A549 (cell line): ENCODE data around the gene TRIP11. TPM values are rescaled to one million over a fixed set of nuclear protein-coding genes. Genes with fewer than 3 reads are reported as not detected.

Source experiments
- ATAC-seq, 2 experiments: fragments of 200-7000 bp in 1 of 2; fragments of >200 bp in 1 of 2; cut with Nextera tagmentation in 1 of 2; cut with Tn5 transposase in 1 of 2; 3 replicates each; pipeline versions ENCODE4 v1.8.0 to v1.9.1; 2018 to 2020; ENCODE audit warnings: mild to moderate bottlenecking in 1 of 2, moderate library complexity in 1 of 2
- CTCF ChIA-PET: fragments of 300-600 bp; sonication (Branson Sonifier 250); formaldehyde crosslinking; extraction: SDS; loops from one replicate; lab custom pipeline; 2021; ENCODE audit warnings: antibody characterized with exemption, inconsistent platforms; lab: Yijun Ruan, JAX
- POLR2A ChIA-PET: fragments of 350-600 bp; formaldehyde crosslinking; extraction: SDS; loops from one replicate; lab custom pipeline; 2021; ENCODE audit warnings: antibody characterized with exemption, inconsistent platforms; lab: Yijun Ruan, JAX
- DNase-seq, 2 experiments: peaks; one replicate each; pipeline versions ENCODE4 v3.0.0 to v3.0.0-alpha.2; 2011 to 2016; ENCODE audit warnings: low read depth in 1 of 2, low spot score in 1 of 2
- FAIRE-seq: peaks from 2 replicates; lab custom pipeline; 2011; peaks lifted over from hg19 to GRCh38; lab: Jason Lieb, UNC
- H3K27ac ChIP-seq, 2 experiments: fragments of >200 bp; sonication (Bioruptor Twin); formaldehyde crosslinking; 3 replicates each; pipeline ENCODE4 v1.5.1; 2016 to 2017
- H3K4me1 ChIP-seq: fragments of >200 bp; sonication (Bioruptor Twin); formaldehyde crosslinking; 3 replicates; pipeline ENCODE4 v1.6.1; 2016
- H3K4me2 ChIP-seq: fragments of >200 bp; sonication (Bioruptor Twin); formaldehyde crosslinking; 3 replicates; pipeline ENCODE4 v1.6.1; 2016
- H3K4me3 ChIP-seq: fragments of >200 bp; sonication (Bioruptor Twin); formaldehyde crosslinking; 3 replicates; pipeline ENCODE4 v1.5.1; 2016
- H3K9me3 ChIP-seq: fragments of >200 bp; sonication (Bioruptor Twin); formaldehyde crosslinking; 3 replicates; pipeline ENCODE4 v1.6.1; 2016
- BHLHE40 ChIP-seq: IDR thresholded peaks from 2 replicates; pipeline ENCODE4 v1.6.1; 2012; ENCODE audit warnings: low read depth, low read length, inconsistent platforms
- CEBPB ChIP-seq, 2 experiments: fragments of >200 bp in 1 of 2; sonication (Bioruptor Twin) in 1 of 2; formaldehyde crosslinking in 1 of 2; IDR thresholded peaks; 2 replicates each; pipeline ENCODE4 v1.6.1; 2012 to 2016
- CHD4 ChIP-seq: fragments of 200-600 bp; sonication (generic); IDR thresholded peaks from 2 replicates; pipeline ENCODE4 v1.6.1; 2016; ENCODE audit warnings: antibody characterized with exemption, mild to moderate bottlenecking, borderline replicate concordance
- ESRRA ChIP-seq: fragments of 150-350 bp; IDR thresholded peaks from 2 replicates; pipeline ENCODE4 v1.6.1; 2014; ENCODE audit warnings: mild to moderate bottlenecking, low read length, borderline replicate concordance
- FOSB ChIP-seq: fragments of 250-450 bp; sonication (Bioruptor Pico); IDR thresholded peaks from 2 replicates; pipeline ENCODE4 v1.5.0; 2020; ENCODE audit warnings: mild to moderate bottlenecking, moderate library complexity
- FOSL2 ChIP-seq, 2 experiments: fragments of 450-650 bp in 1 of 2; fragments of >200 bp in 1 of 2; sonication (Bioruptor Twin) in 1 of 2; formaldehyde crosslinking; IDR thresholded peaks; 2 replicates each; pipeline versions ENCODE4 v1.5.0 to v1.6.1; 2016 to 2020; ENCODE audit warnings: mild to moderate bottlenecking in 1 of 2, moderate library complexity in 1 of 2
- GATA3 ChIP-seq: IDR thresholded peaks from 2 replicates; pipeline ENCODE4 v1.6.1; 2012; ENCODE audit warnings: borderline replicate concordance
- HEYL ChIP-seq: fragments of 250-450 bp; sonication (Bioruptor Pico); IDR thresholded peaks from 2 replicates; pipeline ENCODE4 v1.8.0; 2021; ENCODE audit warnings: mild to moderate bottlenecking, moderate library complexity
- HOXB13 ChIP-seq: fragments of 250-450 bp; sonication (Bioruptor Pico); IDR thresholded peaks from 2 replicates; pipeline ENCODE4 v1.5.0; 2020; ENCODE audit warnings: low read depth, mild to moderate bottlenecking, moderate library complexity
- HOXB5 ChIP-seq: fragments of 250-450 bp; sonication (Bioruptor Pico); IDR thresholded peaks from 2 replicates; pipeline ENCODE4 v1.5.0; 2020; ENCODE audit warnings: mild to moderate bottlenecking, moderate library complexity
- JUNB ChIP-seq: fragments of >200 bp; sonication (Bioruptor Twin); formaldehyde crosslinking; IDR thresholded peaks from 2 replicates; pipeline ENCODE4 v1.6.1; 2016
- KDM1A ChIP-seq: fragments of 200-600 bp; sonication (generic); IDR thresholded peaks from 2 replicates; pipeline ENCODE4 v1.6.1; 2016; ENCODE audit warnings: low read depth, mild to moderate bottlenecking
- MYC ChIP-seq: IDR thresholded peaks from 2 replicates; pipeline ENCODE4 v1.6.1; 2012; ENCODE audit warnings: mild to moderate bottlenecking, inconsistent platforms, low read length, improper control_type of control experiment, borderline replicate concordance
- NFE2L2 ChIP-seq: fragments of 150-350 bp; conservative IDR thresholded peaks from 2 replicates; pipeline ENCODE4 v1.6.1; 2014; ENCODE audit warnings: low read length
- NR3C1 ChIP-seq: fragments of >200 bp; sonication (Bioruptor Twin); formaldehyde crosslinking; IDR thresholded peaks from 3 replicates; pipeline ENCODE4 v1.6.1; 2017
- POLR2AphosphoS2 ChIP-seq: conservative IDR thresholded peaks from 2 replicates; pipeline ENCODE4 v1.6.1; 2012; ENCODE audit warnings: low read length, improper control_type of control experiment, inconsistent platforms
- RAD21 ChIP-seq, 2 experiments: fragments of >200 bp in 1 of 2; sonication (Bioruptor Twin) in 1 of 2; formaldehyde crosslinking in 1 of 2; IDR thresholded peaks in 1 of 2; conservative IDR thresholded peaks in 1 of 2; 2 replicates in 1 of 2; 3 replicates in 1 of 2; pipeline ENCODE4 v1.6.1; 2012 to 2018; ENCODE audit warnings: inconsistent platforms in 1 of 2
- RARB ChIP-seq: fragments of 250-450 bp; sonication (Bioruptor Pico); IDR thresholded peaks from 2 replicates; pipeline ENCODE4 v1.8.0; 2021; ENCODE audit warnings: mild to moderate bottlenecking, moderate library complexity
- RFX5 ChIP-seq: fragments of 450-650 bp; IDR thresholded peaks from 2 replicates; pipeline ENCODE4 v1.7.1; 2014; ENCODE audit warnings: antibody characterized with exemption, mild to moderate bottlenecking, moderate library complexity
- SMC3 ChIP-seq: fragments of >200 bp; sonication (Bioruptor Twin); formaldehyde crosslinking; IDR thresholded peaks from 3 replicates; pipeline ENCODE4 v1.6.1; 2018; ENCODE audit warnings: inconsistent platforms
- ZNF302 ChIP-seq: fragments of 250-450 bp; sonication (Bioruptor Pico); IDR thresholded peaks from 2 replicates; pipeline ENCODE4 v1.9.0; 2021; ENCODE audit warnings: inconsistent platforms, mild to moderate bottlenecking, moderate library complexity
- WGBS: methylation state at CpG from one replicate; pipeline ENCODE4 v1.1.6; 2017; ENCODE audit errors: missing lambda C conversion rate; 5-methylcytosine and 5-hydroxymethylcytosine counted together
- polyA plus RNA-seq, 4 experiments: library from polyadenylated mRNA; depleted of rRNA in 3 of 4; stranded (reverse); fragments of >200 nt; fragmentation: RNase III in 1 of 4; extraction: RNeasy Plus Mini Kit Qiagen cat#74134 plus additional on column Dnase treatment in 1 of 4; gene quantifications; 2 replicates in 3 of 4; 3 replicates in 1 of 4; pipeline ENCODE4 v1.2.3, GENCODE V29; 2011 to 2017
- TF ChIP-seq, protein P1 (sequence below): fragments of 250-450 bp; sonication (Bioruptor Pico); IDR thresholded peaks from 2 replicates; pipeline ENCODE4 v1.5.0; 2021; ENCODE audit warnings: mild to moderate bottlenecking, moderate library complexity, borderline replicate concordance
- TF ChIP-seq, protein P2 (sequence below): fragments of >200 bp; sonication (Bioruptor Twin); formaldehyde crosslinking; IDR thresholded peaks from 3 replicates; pipeline ENCODE4 v1.6.1; 2016
- TF ChIP-seq, protein P3 (sequence below): IDR thresholded peaks from 2 replicates; pipeline ENCODE4 v1.6.1; 2012
- TF ChIP-seq, protein P4 (sequence below): IDR thresholded peaks from 2 replicates; pipeline ENCODE4 v1.6.1; 2012; ENCODE audit warnings: low read depth, borderline replicate concordance

Gene TRIP11
- polyA plus RNA-seq, 2 of the 4 experiments (the other 2 are of a cell fraction), result 7.9 to 26.8 TPM

DNA sequence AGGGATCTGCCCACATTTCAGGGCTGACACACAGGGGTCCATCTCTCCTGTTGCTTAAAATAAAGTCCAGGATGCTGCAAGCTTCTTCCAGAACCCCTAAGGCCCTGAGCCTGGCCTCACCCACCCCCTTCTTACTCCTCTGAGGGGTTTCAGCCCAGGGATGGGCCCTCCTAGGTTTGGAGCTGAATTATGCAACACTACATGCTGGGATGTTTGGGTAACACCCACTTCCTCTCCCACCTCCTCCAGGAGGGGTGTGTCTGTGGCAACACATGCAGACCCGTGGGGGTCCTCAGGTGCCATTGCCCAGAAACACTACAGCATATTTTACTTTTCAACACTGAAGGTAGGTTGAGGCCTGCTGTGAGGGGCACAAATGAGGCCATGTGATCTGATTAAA, 97.7 kb downstream of the TRIP11 start:
- WGBS, result 14% methylated on average over 1 of the region's 1 CpG
- Histone ChIP-seq H3K27ac (no peak overlapping the region), H3K9me3 (no peaks in the 10 kb centered on the region), H3K4me1 (peaks cover 2% of the 10 kb centered on the region; the same call in 1 of the 3 replicates)
- POLR2A ChIA-PET, result no interaction called here
- FAIRE-seq (no peak), ATAC-seq (no peak), DNase-seq (no peak)
- TF ChIP-seq FOSL2 (IDR thresholded peaks at IDR 0.05) (no peak), FOSL2 (CRISPR knock-in tag; IDR thresholded peaks at IDR 0.05) (no peak), HOXB13 (CRISPR knock-in tag) (no peak), HEYL (CRISPR knock-in tag) (no peak), NR3C1 (no peak), BHLHE40 (no peak), RAD21 (conservative IDR thresholded peaks at IDR 0.05 in 1 of 2, IDR thresholded peaks at IDR 0.05 in 1 of 2) (no peak)
- TF ChIP-seq, protein P1, sequence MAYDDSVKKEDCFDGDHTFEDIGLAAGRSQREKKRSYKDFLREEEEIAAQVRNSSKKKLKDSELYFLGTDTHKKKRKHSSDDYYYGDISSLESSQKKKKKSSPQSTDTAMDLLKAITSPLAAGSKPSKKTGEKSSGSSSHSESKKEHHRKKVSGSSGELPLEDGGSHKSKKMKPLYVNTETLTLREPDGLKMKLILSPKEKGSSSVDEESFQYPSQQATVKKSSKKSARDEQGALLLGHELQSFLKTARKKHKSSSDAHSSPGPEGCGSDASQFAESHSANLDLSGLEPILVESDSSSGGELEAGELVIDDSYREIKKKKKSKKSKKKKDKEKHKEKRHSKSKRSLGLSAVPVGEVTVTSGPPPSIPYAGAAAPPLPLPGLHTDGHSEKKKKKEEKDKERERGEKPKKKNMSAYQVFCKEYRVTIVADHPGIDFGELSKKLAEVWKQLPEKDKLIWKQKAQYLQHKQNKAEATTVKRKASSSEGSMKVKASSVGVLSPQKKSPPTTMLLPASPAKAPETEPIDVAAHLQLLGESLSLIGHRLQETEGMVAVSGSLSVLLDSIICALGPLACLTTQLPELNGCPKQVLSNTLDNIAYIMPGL (CRISPR knock-in tag), result no peak
- TF ChIP-seq, protein P2, sequence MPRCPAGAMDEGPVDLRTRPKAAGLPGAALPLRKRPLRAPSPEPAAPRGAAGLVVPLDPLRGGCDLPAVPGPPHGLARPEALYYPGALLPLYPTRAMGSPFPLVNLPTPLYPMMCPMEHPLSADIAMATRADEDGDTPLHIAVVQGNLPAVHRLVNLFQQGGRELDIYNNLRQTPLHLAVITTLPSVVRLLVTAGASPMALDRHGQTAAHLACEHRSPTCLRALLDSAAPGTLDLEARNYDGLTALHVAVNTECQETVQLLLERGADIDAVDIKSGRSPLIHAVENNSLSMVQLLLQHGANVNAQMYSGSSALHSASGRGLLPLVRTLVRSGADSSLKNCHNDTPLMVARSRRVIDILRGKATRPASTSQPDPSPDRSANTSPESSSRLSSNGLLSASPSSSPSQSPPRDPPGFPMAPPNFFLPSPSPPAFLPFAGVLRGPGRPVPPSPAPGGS, result no peak
- TF ChIP-seq, all 56 proteins: peak for 0
- CTCF ChIA-PET, result interaction anchor here (1.4 kb wide), 1 partner anchor 293 kb away, joined by 3 read pairs; no protein-coding TSS in a partner anchor
- H3K4me3 ChIP-seq, result no peak overlapping the region
- H3K4me2 ChIP-seq, result no peak overlapping the region

DNA sequence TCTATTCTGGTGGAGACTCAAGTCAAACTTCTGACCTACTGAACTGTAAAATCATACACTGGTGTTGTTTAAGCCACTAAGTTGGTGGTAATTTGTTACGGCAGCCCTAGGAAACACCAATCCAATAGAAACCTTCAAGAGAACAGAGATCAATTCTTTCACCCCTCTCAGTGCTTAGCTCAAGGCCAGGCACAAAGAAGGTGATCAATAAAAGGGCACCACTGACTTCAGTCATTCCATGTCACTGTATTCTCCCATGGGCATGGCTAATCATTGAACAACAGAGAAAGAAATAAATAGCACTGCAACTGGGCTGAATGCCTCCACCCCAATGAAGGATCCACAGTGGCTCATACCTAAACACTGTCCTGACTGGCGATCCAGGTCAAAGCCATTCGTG, 99.7 kb downstream of the TRIP11 start:
- FAIRE-seq, result no peak

DNA sequence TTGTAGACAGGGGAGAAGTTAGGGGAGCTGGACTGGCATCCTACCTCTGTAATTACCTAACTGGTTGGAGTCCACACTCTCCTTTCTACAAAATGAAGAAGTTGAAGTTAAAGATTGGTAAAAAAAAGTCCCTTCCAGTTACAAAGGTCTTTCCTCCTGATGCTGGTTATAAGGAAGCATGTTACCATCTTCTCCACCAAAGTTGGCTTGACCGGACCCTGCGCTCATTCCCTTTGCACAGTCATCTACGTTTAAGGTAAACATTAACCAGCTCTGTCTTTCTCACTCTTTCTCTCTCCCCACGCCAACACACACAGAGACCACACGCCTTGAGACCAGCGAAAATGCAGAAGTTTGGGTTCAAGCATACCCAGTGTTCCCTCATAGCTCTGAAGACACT, 104.3 kb downstream of the TRIP11 start:
- H3K4me1 ChIP-seq, result no peaks in the 10 kb centered on the region
- POLR2A ChIA-PET, result no interaction called here
- CTCF ChIA-PET, result no interaction called here
- no peak overlapping the region for H3K4me3 ChIP-seq
- no peak for DNase-seq
- H3K27ac ChIP-seq, result no peak overlapping the region
- FAIRE-seq, result no peak
- no peak for ATAC-seq
- no peaks in the 10 kb centered on the region for H3K9me3 ChIP-seq
- no peak overlapping the region for H3K4me2 ChIP-seq
- WGBS, result 56% methylated on average over 6 of the region's 6 CpGs
- TF ChIP-seq RFX5, result no peak
- no peak for TF ChIP-seq SMC3
- no peak for TF ChIP-seq POLR2AphosphoS2
- TF ChIP-seq FOSB (CRISPR knock-in tag), result no peak
- TF ChIP-seq, protein P3, sequence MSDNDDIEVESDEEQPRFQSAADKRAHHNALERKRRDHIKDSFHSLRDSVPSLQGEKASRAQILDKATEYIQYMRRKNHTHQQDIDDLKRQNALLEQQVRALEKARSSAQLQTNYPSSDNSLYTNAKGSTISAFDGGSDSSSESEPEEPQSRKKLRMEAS, result no peak
- no peak for TF ChIP-seq NFE2L2
- no peak for TF ChIP-seq CEBPB (IDR thresholded peaks at IDR 0.05)
- no peak for TF ChIP-seq HEYL (CRISPR knock-in tag)
- TF ChIP-seq GATA3, result no peak
- no peak for TF ChIP-seq CHD4

More for the DNA sequence above, 99.7 kb downstream of the TRIP11 start:
- Histone ChIP-seq H3K9me3 (no peaks in the 10 kb centered on the region), H3K4me2 (no peak overlapping the region), H3K27ac (no peak overlapping the region), H3K4me3 (no peak overlapping the region), H3K4me1 (no peaks in the 10 kb centered on the region)
- ATAC-seq, result no peak
- 76% methylated on average over 3 of the region's 3 CpGs for WGBS
- TF ChIP-seq MYC (no peak), ESRRA (no peak), FOSL2 (IDR thresholded peaks at IDR 0.05) (no peak), FOSL2 (CRISPR knock-in tag; IDR thresholded peaks at IDR 0.05) (no peak), RAD21 (conservative IDR thresholded peaks at IDR 0.05 in 1 of 2, IDR thresholded peaks at IDR 0.05 in 1 of 2) (no peak), KDM1A (no peak), RARB (CRISPR knock-in tag) (no peak), ZNF302 (CRISPR knock-in tag) (no peak), BHLHE40 (no peak), HOXB5 (CRISPR knock-in tag) (no peak), JUNB (no peak)
- TF ChIP-seq, protein P1 (CRISPR knock-in tag), result no peak
- TF ChIP-seq, protein P4, sequence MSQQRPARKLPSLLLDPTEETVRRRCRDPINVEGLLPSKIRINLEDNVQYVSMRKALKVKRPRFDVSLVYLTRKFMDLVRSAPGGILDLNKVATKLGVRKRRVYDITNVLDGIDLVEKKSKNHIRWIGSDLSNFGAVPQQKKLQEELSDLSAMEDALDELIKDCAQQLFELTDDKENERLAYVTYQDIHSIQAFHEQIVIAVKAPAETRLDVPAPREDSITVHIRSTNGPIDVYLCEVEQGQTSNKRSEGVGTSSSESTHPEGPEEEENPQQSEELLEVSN, result no peak
- ChIA-PET CTCF (no interaction called here), POLR2A (no interaction called here)
- no peak for DNase-seq
